Stimulated activated CD8-positive, alpha-beta memory T cell treated with anti-CD3 and anti-CD28 coated beads, Interleukin-15, amount 100 ng/mL, for 48 hours (primary cell): ENCODE data around the gene SPAG9.

Experiments used
- DNase-seq, 2 donors: peaks; one replicate each; pipeline ENCODE4 v3.0.0-alpha.2; 2020; ENCODE audit warnings: low read depth in 2 of 2

Gene SPAG9

GRCh38 chr17:50938821-50939541 lies 181.7 kb downstream of the SPAG9 start:
- DNase-seq = no peak

- DNase-seq = no peak
These were observed 184.7 kb downstream of the SPAG9 start for GRCh38 chr17:50935996-50936266.

- no peak for DNase-seq
These were observed 185.3 kb downstream of the SPAG9 start for GRCh38 chr17:50935221-50935995.

- DNase-seq = no peak
These were observed 185.9 kb downstream of the SPAG9 start for GRCh38 chr17:50934672-50935220.

DNA sequence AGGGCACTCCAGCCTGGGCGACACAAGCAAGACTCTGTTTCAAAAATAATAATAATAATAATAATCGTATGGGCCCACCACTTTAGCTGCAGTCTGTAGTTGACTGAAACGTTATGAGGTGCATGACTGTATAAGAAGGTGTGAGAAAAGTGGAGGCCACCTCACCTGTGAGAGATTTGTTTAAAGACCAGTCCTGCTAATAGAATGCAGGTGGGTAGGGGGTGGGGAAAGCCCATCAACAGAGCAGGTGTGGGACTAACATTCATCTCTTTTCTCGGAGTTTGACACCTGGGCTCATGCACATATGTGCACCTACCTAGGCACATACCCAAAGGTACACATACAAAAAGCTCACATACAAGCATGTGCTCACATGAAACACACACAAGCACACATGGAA lies 186.5 kb downstream of the SPAG9 start:
- DNase-seq = no peak

DNA sequence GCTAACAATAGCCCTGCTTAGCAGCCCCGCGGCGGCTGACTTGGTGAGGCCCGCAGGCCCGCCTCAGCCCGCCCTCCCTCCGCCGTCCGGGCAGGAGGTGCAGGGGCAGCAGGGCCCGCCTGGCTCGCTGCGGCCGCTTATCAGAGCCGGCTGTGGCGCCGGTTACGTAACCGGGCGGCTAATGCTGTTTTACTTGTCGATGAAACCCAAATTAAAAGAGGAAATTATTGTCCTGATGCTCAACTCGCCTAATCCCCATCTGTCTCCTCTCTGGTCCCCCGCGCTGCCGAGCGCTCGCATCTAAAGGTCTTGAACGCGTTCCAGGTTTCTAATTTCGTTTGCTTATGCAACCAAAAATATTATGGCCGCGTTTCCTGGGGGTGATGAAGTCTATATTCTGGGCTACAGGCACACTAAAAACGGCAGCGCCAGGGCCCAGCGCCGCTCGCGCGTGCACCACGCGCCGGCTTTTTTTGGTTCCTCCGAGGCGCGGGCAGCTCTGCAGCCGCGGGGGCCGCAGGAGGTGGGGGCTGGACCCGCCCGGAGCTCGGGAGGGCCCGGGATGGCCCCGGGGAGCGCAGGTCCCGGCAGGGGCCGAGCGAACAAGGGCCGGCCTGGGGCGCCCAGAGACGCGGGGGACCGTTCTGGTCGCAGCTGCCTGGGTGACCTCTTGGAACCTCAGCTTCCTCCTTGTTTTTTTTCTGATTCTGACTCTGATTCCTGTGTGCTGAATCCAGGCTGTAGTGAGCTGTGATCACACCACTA lies 189.3 kb downstream of the SPAG9 start:
- peak in 1 of 2 donors; percentile 28 for DNase-seq

GRCh38 chr17:50928646-50929045 lies 192.0 kb downstream of the SPAG9 start:
- no peak for DNase-seq

DNA sequence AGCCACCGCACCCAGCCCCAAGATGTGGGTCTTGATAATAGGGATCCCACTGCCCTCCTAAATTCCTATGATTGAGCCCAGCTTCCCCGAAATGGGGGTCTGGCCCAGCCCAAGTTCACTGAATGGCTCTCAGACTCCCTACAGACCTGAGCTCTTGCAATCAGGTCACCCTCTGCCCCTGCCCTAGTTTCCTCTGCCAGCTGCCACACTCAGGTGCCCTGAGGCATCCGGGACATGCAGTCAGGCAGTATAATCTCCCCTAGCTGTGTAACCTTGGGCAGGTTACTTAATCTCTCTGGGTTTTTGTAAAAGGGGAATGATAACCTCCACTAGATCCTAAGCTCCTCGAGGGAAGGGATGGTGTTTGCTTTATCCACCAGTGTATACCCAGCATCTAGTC lies 193.4 kb downstream of the SPAG9 start:
- no peak for DNase-seq

GRCh38 chr17:50926523-50926922 lies 194.1 kb downstream of the SPAG9 start:
- DNase-seq = no peak

GRCh38 chr17:50925296-50925891 lies 195.3 kb downstream of the SPAG9 start:
- DNase-seq = no peak

DNA sequence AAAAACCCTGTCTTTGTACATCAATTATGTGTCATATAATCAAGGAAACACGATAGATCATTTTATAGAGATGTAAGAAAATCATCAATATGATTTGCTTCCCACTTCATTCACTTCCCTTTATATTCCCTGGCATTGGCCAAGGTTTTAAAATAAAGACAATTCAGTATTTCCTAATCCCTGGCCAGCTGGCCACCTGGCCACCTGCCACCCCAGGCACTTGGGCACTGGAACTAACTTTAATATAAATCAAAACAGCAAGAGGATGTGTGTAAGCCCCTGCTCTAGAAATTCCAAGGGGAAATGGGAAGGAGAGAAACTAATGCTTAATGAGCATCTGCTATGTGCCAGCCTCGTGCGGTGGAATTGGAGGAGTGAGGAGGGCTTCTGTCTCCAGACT lies 195.9 kb downstream of the SPAG9 start:
- no peak for DNase-seq

DNA sequence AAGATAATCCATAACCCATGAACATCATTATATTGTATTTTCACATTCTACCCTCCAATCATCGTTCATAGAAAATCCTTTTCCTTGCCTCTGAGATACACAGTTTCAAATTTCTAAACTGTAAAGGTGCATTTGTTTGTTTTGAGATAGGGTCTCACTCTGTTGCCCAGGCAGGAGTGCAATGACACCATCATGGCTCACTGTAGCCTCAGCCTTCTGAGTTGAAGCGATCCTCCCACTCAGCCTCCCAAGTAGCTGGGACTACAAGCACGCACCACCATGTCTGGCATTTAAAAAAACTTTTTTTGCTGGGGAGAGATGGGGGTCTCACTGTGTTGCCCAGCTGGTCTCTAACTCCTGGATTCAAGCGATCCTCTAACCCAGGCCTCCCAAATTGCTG lies 196.4 kb downstream of the SPAG9 start:
- DNase-seq = no peak

DNA sequence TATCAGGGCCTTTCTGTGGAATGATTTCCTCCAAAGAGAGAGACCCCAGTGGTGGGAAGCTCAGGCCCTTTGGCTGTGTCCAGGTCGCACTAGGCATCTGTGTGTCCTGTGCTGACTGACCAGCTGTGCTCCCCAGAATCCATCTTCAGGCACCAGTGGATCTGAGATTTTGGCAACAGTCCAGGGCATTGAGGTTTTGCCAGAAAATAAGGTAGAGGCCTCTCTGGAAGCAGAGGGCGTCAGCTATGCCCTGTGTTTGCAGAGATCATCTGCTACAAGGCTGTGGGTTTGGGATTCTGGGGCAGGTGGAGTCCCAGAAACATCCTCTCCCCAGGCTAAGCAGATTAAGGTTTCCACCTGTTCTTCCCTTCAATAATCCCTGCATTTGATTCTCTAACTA lies 197.1 kb downstream of the SPAG9 start:
- no peak for DNase-seq

DNA sequence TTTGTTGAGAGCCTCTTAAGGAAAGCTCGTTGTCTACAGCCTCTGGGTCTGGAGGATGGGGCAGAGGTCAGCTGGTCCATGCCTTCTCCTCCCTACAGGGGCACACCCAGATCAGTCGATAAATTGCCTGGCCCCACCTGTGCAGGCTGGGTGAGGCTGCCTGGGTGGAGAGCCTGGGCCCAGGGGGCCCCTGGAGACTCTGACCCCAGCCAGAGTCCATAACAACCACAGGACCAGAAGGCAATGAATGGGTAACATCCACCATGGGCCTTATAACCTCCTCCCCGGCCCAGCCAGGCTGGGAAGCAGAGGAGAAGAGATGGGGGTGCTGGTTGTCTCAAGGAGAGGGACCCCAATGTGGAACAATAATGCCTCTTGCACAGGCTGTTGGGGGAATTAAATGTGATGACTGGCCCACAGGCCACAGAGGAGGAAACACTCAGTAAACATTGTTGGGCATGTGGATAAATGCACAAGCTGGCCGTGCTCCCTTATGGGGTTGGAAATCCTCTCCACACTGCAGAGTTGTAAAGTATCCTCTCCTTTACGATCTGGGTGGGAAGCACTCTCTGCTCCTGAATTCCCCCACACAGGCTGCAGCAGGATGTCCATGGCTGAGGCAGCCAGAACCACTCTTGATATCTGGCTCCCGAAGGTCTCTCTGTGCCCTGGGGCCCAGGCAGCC lies 197.8 kb downstream of the SPAG9 start:
- no peak for DNase-seq

DNA sequence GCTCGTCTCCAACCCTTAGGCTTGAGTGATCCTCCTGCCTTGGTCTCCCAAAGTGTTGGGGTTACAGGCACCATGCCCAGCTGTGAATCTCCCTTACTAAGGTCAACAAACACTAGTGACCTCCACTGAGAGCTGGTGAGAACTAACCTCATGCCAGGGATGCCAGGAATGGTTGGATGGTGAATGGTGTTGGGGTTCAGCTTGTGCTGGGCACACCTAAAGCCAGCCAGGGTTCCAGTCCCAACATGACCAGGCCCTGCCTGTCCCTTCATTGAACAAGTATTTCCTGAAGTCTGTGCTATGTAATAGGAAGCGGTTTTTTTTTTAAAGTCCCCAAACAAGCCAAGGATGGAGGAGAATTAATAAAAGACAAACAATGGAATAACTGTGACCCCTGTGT lies 198.6 kb downstream of the SPAG9 start:
- no peak for DNase-seq

DNA sequence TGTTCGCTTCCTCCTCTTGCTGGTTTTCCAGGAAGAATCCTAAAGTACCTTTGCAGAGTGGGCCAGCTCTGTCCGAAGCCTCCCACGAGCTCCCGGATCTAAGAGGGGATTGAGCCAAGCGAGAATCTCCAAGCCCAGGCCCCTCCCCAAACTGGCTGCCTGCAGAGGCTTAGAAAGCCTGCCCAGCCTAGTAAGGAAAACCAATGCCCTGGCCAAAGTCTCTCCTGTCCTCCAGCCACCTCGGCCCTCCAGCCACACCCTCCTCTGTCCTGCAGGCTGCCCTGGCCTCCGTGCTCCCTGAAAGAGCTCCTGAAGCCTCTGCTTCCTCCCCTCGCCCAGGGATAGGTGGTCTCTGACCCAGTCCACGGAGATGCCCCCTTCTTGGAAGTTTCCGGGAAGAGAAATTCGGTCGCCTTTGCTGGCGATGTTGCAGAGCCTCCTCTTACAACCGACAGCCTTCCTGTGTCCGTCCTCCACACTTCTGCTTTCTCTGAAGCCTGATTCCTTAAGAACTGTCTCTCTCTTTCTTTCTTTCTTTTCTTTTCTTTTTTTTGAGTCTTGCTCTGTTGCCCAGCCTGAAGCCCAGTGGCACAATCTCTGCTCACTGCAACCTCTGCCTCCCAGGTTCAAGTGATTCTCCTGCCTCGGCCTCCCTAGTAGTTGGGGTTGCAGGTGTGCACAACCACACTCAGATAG lies 199.6 kb downstream of the SPAG9 start:
- DNase-seq = no peak

DNA sequence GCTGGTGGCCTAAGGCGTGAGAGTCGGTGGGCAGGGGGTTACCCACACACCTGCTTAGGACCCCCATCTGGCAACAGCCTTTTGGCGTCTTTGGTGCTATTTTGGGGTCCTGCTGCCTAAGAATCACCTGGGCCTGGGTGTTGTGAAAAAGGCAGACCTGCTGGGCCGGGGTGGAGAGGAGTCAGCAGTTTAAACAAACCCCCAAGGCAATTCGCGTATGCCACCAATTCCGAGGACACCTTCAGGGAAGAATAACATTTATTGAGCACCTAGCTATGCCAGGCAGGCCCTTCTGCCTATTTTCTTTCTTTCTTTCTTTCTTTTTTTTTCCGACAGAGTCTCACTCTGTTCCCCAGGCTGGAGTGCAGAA lies 200.6 kb downstream of the SPAG9 start:
- no peak for DNase-seq

DNA sequence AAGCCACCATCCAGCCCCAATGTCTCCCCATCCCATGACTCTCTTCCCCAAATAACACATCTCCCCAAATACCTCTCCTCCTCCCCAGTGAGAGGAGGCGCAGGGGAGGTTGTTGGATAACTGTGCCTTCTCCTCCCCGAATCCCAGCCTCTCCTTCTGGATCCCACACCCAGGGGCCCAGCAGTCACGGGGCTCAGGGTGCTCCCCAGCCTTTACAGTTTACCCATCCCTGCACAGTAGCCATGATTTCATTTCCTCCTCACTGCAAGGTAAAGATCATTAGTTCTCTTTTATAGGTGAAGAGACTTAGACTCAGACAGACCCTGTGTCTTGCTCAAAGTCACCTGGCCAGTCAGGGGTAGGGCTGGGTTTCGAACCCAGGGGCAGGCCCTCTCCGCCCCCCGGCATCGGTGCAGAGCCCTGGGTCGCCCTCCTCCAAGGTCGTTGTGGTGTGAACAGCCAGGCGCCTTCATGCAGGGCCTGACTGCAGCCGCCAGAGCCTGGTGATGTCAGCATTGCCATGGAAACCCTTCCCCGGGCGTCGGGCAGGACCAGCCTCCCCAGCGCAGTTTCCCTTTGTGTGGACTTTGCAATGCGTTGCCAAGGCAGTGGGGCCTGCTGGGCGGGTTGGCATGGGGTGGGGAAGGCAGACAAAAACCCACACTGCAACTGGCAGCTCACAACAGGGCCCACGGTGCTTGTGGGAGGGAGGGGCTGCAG lies 201.2 kb downstream of the SPAG9 start:
- DNase-seq = peak; percentile 71 to 80

DNA sequence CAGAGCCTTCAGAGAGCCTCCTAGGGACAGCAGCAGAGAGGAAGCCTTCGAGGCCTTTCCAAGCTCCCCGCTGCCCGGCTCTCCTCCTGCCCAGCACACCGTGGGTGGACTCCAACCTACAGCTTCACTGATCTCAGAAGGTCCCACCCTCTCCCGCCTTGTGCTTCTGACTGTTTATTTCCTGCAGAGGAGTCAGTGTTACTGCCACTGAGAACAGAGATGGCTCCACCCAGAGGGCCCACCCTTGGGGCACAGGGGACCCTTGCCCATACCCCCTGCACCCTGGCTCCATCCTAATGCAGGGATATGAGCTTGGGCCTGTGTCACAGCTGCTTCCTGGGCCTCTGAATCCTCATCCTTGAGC lies 201.8 kb downstream of the SPAG9 start:
- no peak for DNase-seq
